Neural cell (in vitro differentiated cells): ENCODE measurements around the gene AGFG2. TPM values are rescaled to one million over a fixed set of nuclear protein-coding genes. Genes with fewer than 3 reads are reported as not detected.

ENCODE experiments used
- H2AFZ ChIP-seq: fragments of 200-600, 300-800 bp; sonication (generic), shearing (Covaris generic); 2 replicates; pipeline ENCODE4 v1.6.0; 2014; ENCODE audit warnings: low read depth, mild to moderate bottlenecking, antibody characterized with exemption, low read length, moderate library complexity
- H3F3A ChIP-seq: fragments of 200-600 bp; shearing (Covaris generic); 2 replicates; pipeline ENCODE4 v1.6.1; 2016; ENCODE audit warnings: mild to moderate bottlenecking, moderate library complexity, mixed read lengths, antibody characterized with exemption, low read length; ENCODE audit not compliant: insufficient read depth, poor library complexity, severe bottlenecking
- H3K27ac ChIP-seq: fragments of 200-600, 300-800 bp; sonication (generic), shearing (Covaris generic); 2 replicates; pipeline ENCODE4 v1.5.1; 2014; ENCODE audit warnings: mild to moderate bottlenecking, low read length, moderate library complexity
- H3K27me3 ChIP-seq: fragments of 300-800, 200-600 bp; sonication (generic), shearing (Covaris generic); 2 replicates; pipeline ENCODE4 v1.6.0; 2014; ENCODE audit warnings: mild to moderate bottlenecking, low read depth, low read length, moderate library complexity; ENCODE audit not compliant: insufficient read depth
- H3K36me3 ChIP-seq: fragments of 300-800, 200-600 bp; sonication (generic), shearing (Covaris generic); 2 replicates; pipeline ENCODE4 v1.5.1; 2014; ENCODE audit warnings: mild to moderate bottlenecking, antibody characterized with exemption, low read length, moderate library complexity; ENCODE audit not compliant: insufficient read depth
- H3K4me2 ChIP-seq: fragments of 300-800, 200-600 bp; sonication (generic), shearing (Covaris generic); 2 replicates; pipeline ENCODE4 v1.6.0; 2014; ENCODE audit warnings: mild to moderate bottlenecking, low read length
- H3K4me3 ChIP-seq: fragments of 300-800, 200-600 bp; sonication (generic), shearing (Covaris generic); 2 replicates; pipeline ENCODE4 v1.5.1; 2014; ENCODE audit warnings: mild to moderate bottlenecking, low read length, moderate library complexity
- H3K79me2 ChIP-seq: fragments of 200-600 bp; shearing (Covaris generic); replicated peaks from 2 replicates; pipeline ENCODE4 v1.6.0; 2014; ENCODE audit warnings: mild to moderate bottlenecking, low read length, moderate library complexity; ENCODE audit not compliant: insufficient read depth
- H3K9ac ChIP-seq: fragments of 300-800, 200-600 bp; sonication (generic), shearing (Covaris generic); 2 replicates; pipeline ENCODE4 v1.6.1; 2016; ENCODE audit warnings: mild to moderate bottlenecking, low read length, mixed read lengths
- H3K9me2 ChIP-seq: fragments of 200-600 bp; shearing (Covaris generic); 2 replicates; pipeline ENCODE4 v1.6.1; 2016; ENCODE audit warnings: mild to moderate bottlenecking, low read length, mixed read lengths; ENCODE audit not compliant: insufficient read depth
- H3K9me3 ChIP-seq: fragments of 200-600, 300-800 bp; sonication (generic), shearing (Covaris generic); 2 replicates; pipeline ENCODE4 v1.6.1; 2016; ENCODE audit warnings: mild to moderate bottlenecking, mixed run types, low read length, moderate library complexity, mixed read lengths
- H4K20me1 ChIP-seq: fragments of 200-600 bp; shearing (Covaris generic); 2 replicates; pipeline ENCODE4 v1.6.1; 2016; ENCODE audit warnings: mild to moderate bottlenecking, mixed run types; ENCODE audit not compliant: insufficient read depth
- EP300 ChIP-seq: fragments of 450-650 bp; conservative IDR thresholded peaks from 2 replicates; pipeline ENCODE4 v1.6.1; 2014; ENCODE audit warnings: antibody characterized with exemption, mild to moderate bottlenecking, moderate library complexity; ENCODE audit not compliant: poor library complexity, severe bottlenecking
- EZH2 ChIP-seq: fragments of 200-600, 300-800 bp; shearing (Covaris generic), sonication (generic); IDR thresholded peaks from 2 replicates; pipeline ENCODE4 v1.6.1; 2014; ENCODE audit warnings: antibody characterized with exemption, low read length, borderline replicate concordance, mild to moderate bottlenecking; ENCODE audit not compliant: insufficient read depth, poor library complexity, severe bottlenecking
- MXI1 ChIP-seq: fragments of 450-650 bp; conservative IDR thresholded peaks from 2 replicates; pipeline ENCODE4 v1.6.1; 2014; ENCODE audit warnings: antibody characterized with exemption, mild to moderate bottlenecking; ENCODE audit not compliant: poor library complexity, severe bottlenecking
- POLR2AphosphoS5 ChIP-seq: IDR thresholded peaks from 2 replicates; pipeline ENCODE4 v1.6.1; 2012
- RAD21 ChIP-seq: fragments of 450-650 bp; conservative IDR thresholded peaks from 2 replicates; pipeline ENCODE4 v1.6.1; 2014; ENCODE audit warnings: antibody characterized with exemption, mild to moderate bottlenecking, moderate library complexity
- SMC3 ChIP-seq: fragments of 450-650 bp; conservative IDR thresholded peaks from 2 replicates; pipeline ENCODE4 v1.6.1; 2014; ENCODE audit warnings: antibody characterized with exemption, mild to moderate bottlenecking, moderate library complexity; ENCODE audit not compliant: poor library complexity
- TAF1 ChIP-seq: IDR thresholded peaks from 2 replicates; pipeline ENCODE4 v1.6.1; 2012; ENCODE audit warnings: low read depth
- polyA plus RNA-seq: library from polyadenylated mRNA; depleted of rRNA; stranded (reverse); fragments of >200 nt; gene quantifications from 2 replicates; pipeline ENCODE4 v1.2.3, GENCODE V29; 2014
- TF ChIP-seq, protein P1 (sequence below): IDR thresholded peaks from 2 replicates; pipeline ENCODE4 v1.6.1; 2012; ENCODE audit warnings: borderline replicate concordance
- TF ChIP-seq, protein P2 (sequence below): fragments of 450-650 bp; IDR thresholded peaks from 2 replicates; pipeline ENCODE4 v1.5.1; 2014; ENCODE audit warnings: antibody characterized with exemption, mild to moderate bottlenecking, moderate library complexity; ENCODE audit not compliant: poor library complexity, severe bottlenecking

AGFG2 gene
- polyA plus RNA-seq, 1 donor from 2014 or later: 3.4 TPM

DNA sequence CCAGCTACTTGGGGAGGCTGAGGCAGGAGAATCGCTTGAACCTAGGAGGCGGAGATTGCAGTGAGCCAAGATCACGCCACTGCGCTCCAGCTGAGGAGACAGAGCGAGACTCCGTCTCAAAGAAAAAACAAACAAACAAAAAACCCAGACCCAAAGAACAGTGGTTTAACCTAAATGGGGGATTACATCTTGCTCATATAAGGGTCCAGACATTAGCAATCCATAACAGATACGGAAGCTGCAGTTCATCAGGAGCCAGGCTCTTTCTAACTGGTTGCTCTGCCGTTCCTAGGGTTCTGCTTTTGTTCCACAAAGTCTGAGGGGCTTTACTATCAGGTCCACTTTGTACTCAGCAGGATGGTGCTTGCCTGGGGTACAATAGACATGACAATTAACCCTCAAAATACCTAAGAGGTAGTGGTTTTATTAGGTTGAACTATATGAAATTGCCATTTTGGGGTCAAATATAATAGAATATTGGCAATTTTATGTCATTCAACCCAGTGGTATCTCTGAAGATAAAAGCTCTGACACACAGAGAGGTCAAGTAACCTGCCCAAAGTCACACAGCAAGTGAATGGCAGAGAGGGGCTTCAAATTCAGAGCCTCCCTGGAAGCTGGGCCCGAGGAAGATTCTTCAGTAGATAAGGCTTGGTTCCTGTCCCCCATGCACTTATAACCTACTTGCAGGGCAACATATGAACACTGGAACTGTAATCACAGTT is 34.0 kb upstream of the AGFG2 start:
- Histone ChIP-seq H3K9me3 (no peaks in the 10 kb centered on the region), H3K27ac (no peak overlapping the region), H3K79me2 (no peaks in the 10 kb centered on the region), H3K36me3 (no peaks in the 10 kb centered on the region), H3K27me3 (no peaks in the 10 kb centered on the region), H3K4me3 (no peak overlapping the region), H2AFZ (no peak overlapping the region), H3K9ac (no peak overlapping the region), H4K20me1 (no peaks in the 10 kb centered on the region), H3K4me2 (no peak overlapping the region), H3F3A (no peaks in the 10 kb centered on the region), H3K9me2 (no peaks in the 10 kb centered on the region)
- TF ChIP-seq SMC3: no peak

DNA sequence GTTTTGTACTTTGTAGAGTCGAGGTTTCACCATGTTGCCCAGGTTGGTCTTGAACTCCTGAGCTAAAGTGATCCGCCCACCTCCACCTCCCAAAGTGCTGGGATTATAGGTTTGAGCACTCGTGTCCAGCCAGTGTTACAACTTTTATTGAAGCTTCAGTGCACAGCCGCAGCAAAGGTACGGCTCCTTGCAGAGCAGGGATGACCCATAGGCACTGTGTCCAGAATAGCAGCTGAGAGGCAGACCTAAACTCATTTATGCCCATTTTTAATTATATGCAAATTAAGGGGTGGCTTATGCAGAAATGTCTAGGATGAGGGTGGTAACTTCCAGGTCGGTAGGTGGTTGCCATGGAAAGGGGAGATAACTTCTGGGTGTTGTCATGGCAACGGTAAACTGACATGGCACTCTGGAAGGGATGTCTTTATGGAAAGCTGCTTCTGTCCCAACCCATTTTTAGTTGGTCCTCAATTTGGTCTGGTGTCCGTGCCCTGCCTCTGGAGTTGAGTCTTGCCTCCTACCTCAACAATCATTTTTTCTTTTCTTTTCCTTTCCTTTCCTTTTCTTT is 32.6 kb upstream of the AGFG2 start:
- H3K27me3 ChIP-seq: no peaks in the 10 kb centered on the region
- H3K9me3 ChIP-seq: no peaks in the 10 kb centered on the region
- H3K9ac ChIP-seq: no peak overlapping the region
- H3K79me2 ChIP-seq: no peaks in the 10 kb centered on the region
- no peaks in the 10 kb centered on the region for H4K20me1 ChIP-seq
- H3K4me2 ChIP-seq: no peak overlapping the region
- H3F3A ChIP-seq: no peaks in the 10 kb centered on the region
- no peaks in the 10 kb centered on the region for H3K36me3 ChIP-seq
- no peak overlapping the region for H3K27ac ChIP-seq
- no peak overlapping the region for H2AFZ ChIP-seq
- no peak for TF ChIP-seq EZH2
- no peak for TF ChIP-seq TAF1
- TF ChIP-seq, protein P1, sequence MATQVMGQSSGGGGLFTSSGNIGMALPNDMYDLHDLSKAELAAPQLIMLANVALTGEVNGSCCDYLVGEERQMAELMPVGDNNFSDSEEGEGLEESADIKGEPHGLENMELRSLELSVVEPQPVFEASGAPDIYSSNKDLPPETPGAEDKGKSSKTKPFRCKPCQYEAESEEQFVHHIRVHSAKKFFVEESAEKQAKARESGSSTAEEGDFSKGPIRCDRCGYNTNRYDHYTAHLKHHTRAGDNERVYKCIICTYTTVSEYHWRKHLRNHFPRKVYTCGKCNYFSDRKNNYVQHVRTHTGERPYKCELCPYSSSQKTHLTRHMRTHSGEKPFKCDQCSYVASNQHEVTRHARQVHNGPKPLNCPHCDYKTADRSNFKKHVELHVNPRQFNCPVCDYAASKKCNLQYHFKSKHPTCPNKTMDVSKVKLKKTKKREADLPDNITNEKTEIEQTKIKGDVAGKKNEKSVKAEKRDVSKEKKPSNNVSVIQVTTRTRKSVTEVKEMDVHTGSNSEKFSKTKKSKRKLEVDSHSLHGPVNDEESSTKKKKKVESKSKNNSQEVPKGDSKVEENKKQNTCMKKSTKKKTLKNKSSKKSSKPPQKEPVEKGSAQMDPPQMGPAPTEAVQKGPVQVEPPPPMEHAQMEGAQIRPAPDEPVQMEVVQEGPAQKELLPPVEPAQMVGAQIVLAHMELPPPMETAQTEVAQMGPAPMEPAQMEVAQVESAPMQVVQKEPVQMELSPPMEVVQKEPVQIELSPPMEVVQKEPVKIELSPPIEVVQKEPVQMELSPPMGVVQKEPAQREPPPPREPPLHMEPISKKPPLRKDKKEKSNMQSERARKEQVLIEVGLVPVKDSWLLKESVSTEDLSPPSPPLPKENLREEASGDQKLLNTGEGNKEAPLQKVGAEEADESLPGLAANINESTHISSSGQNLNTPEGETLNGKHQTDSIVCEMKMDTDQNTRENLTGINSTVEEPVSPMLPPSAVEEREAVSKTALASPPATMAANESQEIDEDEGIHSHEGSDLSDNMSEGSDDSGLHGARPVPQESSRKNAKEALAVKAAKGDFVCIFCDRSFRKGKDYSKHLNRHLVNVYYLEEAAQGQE: no peak
- TF ChIP-seq EP300: no peak
- peak; percentile 37 for TF ChIP-seq MXI1
- H3K9me2 ChIP-seq: no peaks in the 10 kb centered on the region
- H3K4me3 ChIP-seq: no peak overlapping the region

DNA sequence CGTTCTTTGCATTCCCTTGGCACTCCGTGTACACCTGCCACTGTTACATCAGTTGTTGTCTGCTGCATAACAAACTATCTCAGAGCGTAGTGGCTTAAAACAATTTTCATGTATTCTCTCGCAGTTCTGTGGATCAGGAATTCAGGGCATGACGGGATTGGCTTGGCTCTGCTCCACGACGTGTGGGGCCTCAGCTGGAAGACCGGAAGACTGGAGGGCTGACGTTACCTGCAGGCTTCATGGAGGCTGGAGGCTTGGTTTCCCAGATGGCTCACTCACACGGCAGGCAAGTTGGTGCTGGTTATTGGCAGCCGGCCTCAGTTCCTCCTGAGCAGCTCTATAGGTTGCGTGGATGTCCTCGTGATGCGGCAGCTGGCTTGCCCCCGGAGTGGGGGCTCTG is 29.8 kb upstream of the AGFG2 start:
- Histone ChIP-seq H3K9me3 (no peaks in the 10 kb centered on the region), H3K36me3 (no peaks in the 10 kb centered on the region), H3K9me2 (no peaks in the 10 kb centered on the region), H3F3A (no peaks in the 10 kb centered on the region), H3K4me2 (no peak overlapping the region), H3K27me3 (no peaks in the 10 kb centered on the region), H3K79me2 (no peaks in the 10 kb centered on the region), H3K27ac (no peak overlapping the region), H3K4me3 (no peak overlapping the region), H3K9ac (no peak overlapping the region), H4K20me1 (no peaks in the 10 kb centered on the region), H2AFZ (no peak overlapping the region)
- TF ChIP-seq EZH2 (no peak), TAF1 (no peak), EP300 (no peak), POLR2AphosphoS5 (no peak), MXI1 (no peak), RAD21 (no peak), SMC3 (no peak)
- TF ChIP-seq, protein P1: no peak
- TF ChIP-seq, protein P2, sequence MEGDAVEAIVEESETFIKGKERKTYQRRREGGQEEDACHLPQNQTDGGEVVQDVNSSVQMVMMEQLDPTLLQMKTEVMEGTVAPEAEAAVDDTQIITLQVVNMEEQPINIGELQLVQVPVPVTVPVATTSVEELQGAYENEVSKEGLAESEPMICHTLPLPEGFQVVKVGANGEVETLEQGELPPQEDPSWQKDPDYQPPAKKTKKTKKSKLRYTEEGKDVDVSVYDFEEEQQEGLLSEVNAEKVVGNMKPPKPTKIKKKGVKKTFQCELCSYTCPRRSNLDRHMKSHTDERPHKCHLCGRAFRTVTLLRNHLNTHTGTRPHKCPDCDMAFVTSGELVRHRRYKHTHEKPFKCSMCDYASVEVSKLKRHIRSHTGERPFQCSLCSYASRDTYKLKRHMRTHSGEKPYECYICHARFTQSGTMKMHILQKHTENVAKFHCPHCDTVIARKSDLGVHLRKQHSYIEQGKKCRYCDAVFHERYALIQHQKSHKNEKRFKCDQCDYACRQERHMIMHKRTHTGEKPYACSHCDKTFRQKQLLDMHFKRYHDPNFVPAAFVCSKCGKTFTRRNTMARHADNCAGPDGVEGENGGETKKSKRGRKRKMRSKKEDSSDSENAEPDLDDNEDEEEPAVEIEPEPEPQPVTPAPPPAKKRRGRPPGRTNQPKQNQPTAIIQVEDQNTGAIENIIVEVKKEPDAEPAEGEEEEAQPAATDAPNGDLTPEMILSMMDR: no peak
